Measurements from ENCODE around the gene EWSR1. TPM values are rescaled to one million over a fixed set of nuclear protein-coding genes. Genes with fewer than 3 reads are reported as not detected.

EWSR1 gene
- total and polyA plus RNA-seq, 2 of the 4 experiments (the other 2 are of a cell fraction): 243 to 518 TPM

DNA sequence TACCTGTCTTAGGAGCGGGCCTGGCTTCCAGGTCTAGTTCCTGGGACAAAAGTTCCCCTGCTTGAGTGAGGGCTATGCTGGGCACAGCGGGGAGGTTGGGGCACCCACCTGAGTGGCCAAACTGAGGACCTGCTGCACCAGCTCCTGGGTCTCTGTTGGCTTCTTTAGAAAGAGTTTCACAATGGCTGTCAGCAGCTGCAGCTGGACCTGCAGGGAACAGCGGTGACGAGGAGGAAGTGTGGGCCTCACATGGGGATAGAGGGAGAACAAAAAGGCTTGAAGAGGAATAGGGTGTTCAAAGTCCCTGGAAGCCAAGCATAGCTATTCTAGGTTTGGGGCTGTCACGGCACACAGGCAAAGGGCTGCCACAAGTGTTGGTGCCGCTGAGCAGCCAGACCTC lies 74.1 kb downstream of the EWSR1 start:
- no TSS peak for BruUV-seq (replicated peaks)
- Histone ChIP-seq H3K18ac (ENCODE audit: low read depth, low read length) (no peak overlapping the region), H4K20me1 (ENCODE audit: insufficient read depth, low read length) (peaks cover 11% of the 10 kb centered on the region), H3K36me3 (ENCODE audit: control insufficient read depth, insufficient read depth, low read length) (peaks cover 51% of the 10 kb centered on the region), H3K9me1 (ENCODE audit: insufficient read depth, low read length) (no peaks in the 10 kb centered on the region), H2AK9ac (replicated peaks; ENCODE audit: low read depth, low read length, poor library complexity) (peak overlapping the region; percentile 55), H3K79me1 (ENCODE audit: low read depth in 1 of 2, low read length in 2 of 2) (no peaks in the 10 kb centered on the region), H4K91ac (ENCODE audit: insufficient read depth, low read depth, low read length) (no peak overlapping the region), H3K4me3 (ENCODE audit: insufficient read depth, low read depth, low read length) (no peak overlapping the region), H4K5ac (ENCODE audit: low read depth, low read length) (no peak overlapping the region), H3K4ac (ENCODE audit: low read depth, low read length) (no peak overlapping the region), H2BK15ac (ENCODE audit: low read depth, low read length) (no peak overlapping the region), H4K8ac (ENCODE audit: low read depth in 2 of 2, low read length in 2 of 2) (no peak overlapping the region), H2AFZ (replicated peaks; ENCODE audit: low read length, poor library complexity) (no peak overlapping the region), H2BK120ac (ENCODE audit: low read depth, low read length) (no peak overlapping the region), H3K4me1 (ENCODE audit: control insufficient read depth, insufficient read depth, low read length) (no peaks in the 10 kb centered on the region), H2BK5ac (ENCODE audit: low read depth, low read length, poor library complexity, severe bottlenecking) (no peak overlapping the region), H3K56ac (ENCODE audit: extremely low read depth, insufficient read depth, low read length) (no peak overlapping the region), H3K14ac (replicated peaks; ENCODE audit: low read depth, low read length) (no peak overlapping the region), H3K27ac (ENCODE audit: insufficient read depth, low read length) (no peak overlapping the region), H3K27me3 (ENCODE audit: control insufficient read depth, insufficient read depth, low read length) (no peaks in the 10 kb centered on the region), H2AK5ac (ENCODE audit: low read depth, low read length) (no peak overlapping the region), H2BK20ac (ENCODE audit: low read depth, low read length) (no peak overlapping the region), H3K9ac (ENCODE audit: low read depth, low read length) (no peak overlapping the region), H3K4me2 (ENCODE audit: low read depth, low read length) (no peak overlapping the region), H3K9me3 (ENCODE audit: control insufficient read depth, insufficient read depth, low read length) (no peaks in the 10 kb centered on the region), H3K23ac (ENCODE audit: low read depth, low read length) (no peak overlapping the region)
- POLR2A ChIA-PET (ENCODE audit: unreplicated experiment): no interaction called here
- ATAC-seq (ENCODE audit: low read depth) (no peak), DNase-seq (no peak)
- CTCF ChIA-PET: no interaction called here
- TF ChIP-seq NFE2L2 (IDR thresholded peaks at IDR 0.05; ENCODE audit: low read depth, low read length) (no peak), CHD1 (IDR thresholded peaks at IDR 0.05; ENCODE audit: low read depth, low read length) (no peak), MXI1 (IDR thresholded peaks at IDR 0.05; ENCODE audit: borderline replicate concordance, low read depth, low read length) (no peak), FOS (IDR thresholded peaks at IDR 0.05; ENCODE audit: low read depth, low read length) (no peak), CEBPB (IDR thresholded peaks at IDR 0.05; ENCODE audit: low read depth, low read length) (no peak), MAFK (IDR thresholded peaks at IDR 0.05; ENCODE audit: low read depth, low read length) (no peak), BHLHE40 (IDR thresholded peaks at IDR 0.05; ENCODE audit: low read depth, low read length) (no peak), RCOR1 (IDR thresholded peaks at IDR 0.05; ENCODE audit: insufficient replicate concordance, low read length) (no peak), SMC3 (IDR thresholded peaks at IDR 0.05; ENCODE audit: low read depth, low read length) (no peak), RFX5 (IDR thresholded peaks at IDR 0.05; ENCODE audit: low read depth, low read length) (no peak), MAZ (IDR thresholded peaks at IDR 0.05; ENCODE audit: borderline replicate concordance, low read depth, low read length) (no peak), RAD21 (IDR thresholded peaks at IDR 0.05; ENCODE audit: low read length) (no peak), POLR2A (IDR thresholded peaks at IDR 0.05; ENCODE audit: low read depth, low read length) (no peak)
- TF ChIP-seq, protein P1, sequence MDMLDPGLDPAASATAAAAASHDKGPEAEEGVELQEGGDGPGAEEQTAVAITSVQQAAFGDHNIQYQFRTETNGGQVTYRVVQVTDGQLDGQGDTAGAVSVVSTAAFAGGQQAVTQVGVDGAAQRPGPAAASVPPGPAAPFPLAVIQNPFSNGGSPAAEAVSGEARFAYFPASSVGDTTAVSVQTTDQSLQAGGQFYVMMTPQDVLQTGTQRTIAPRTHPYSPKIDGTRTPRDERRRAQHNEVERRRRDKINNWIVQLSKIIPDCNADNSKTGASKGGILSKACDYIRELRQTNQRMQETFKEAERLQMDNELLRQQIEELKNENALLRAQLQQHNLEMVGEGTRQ (IDR thresholded peaks at IDR 0.05; ENCODE audit: low read depth, low read length): no peak
- TF ChIP-seq, protein P2, sequence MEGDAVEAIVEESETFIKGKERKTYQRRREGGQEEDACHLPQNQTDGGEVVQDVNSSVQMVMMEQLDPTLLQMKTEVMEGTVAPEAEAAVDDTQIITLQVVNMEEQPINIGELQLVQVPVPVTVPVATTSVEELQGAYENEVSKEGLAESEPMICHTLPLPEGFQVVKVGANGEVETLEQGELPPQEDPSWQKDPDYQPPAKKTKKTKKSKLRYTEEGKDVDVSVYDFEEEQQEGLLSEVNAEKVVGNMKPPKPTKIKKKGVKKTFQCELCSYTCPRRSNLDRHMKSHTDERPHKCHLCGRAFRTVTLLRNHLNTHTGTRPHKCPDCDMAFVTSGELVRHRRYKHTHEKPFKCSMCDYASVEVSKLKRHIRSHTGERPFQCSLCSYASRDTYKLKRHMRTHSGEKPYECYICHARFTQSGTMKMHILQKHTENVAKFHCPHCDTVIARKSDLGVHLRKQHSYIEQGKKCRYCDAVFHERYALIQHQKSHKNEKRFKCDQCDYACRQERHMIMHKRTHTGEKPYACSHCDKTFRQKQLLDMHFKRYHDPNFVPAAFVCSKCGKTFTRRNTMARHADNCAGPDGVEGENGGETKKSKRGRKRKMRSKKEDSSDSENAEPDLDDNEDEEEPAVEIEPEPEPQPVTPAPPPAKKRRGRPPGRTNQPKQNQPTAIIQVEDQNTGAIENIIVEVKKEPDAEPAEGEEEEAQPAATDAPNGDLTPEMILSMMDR (conservative IDR thresholded peaks at IDR 0.05; ENCODE audit: low read depth, low read length): no peak
- TF ChIP-seq, protein P3, sequence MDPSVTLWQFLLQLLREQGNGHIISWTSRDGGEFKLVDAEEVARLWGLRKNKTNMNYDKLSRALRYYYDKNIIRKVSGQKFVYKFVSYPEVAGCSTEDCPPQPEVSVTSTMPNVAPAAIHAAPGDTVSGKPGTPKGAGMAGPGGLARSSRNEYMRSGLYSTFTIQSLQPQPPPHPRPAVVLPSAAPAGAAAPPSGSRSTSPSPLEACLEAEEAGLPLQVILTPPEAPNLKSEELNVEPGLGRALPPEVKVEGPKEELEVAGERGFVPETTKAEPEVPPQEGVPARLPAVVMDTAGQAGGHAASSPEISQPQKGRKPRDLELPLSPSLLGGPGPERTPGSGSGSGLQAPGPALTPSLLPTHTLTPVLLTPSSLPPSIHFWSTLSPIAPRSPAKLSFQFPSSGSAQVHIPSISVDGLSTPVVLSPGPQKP (IDR thresholded peaks at IDR 0.05; ENCODE audit: borderline replicate concordance, low read depth, low read length): no peak
- WGBS, 2 experiments (ENCODE audit: extremely low coverage in 2 of 2, insufficient read length in 1 of 2): 96% methylated on average over 5 of the region's 6 CpGs; no CpG with 5 or more reads in 1 of the 2 experiments
- intact Hi-C loops (cut with micrococcal nuclease) (no loop called here), in situ Hi-C loops (cut with MboI; ENCODE audit: low sequenced_read_pairs) (no loop called here), dilution Hi-C loops (cut with HindIII; ENCODE audit: low sequenced_read_pairs, unreplicated experiment) (no loop called here)

Data from IMR-90 (cell line).